CMK (cell line): Measurements from ENCODE around the gene ZC3H6.

Experiments used
- DNase-seq: peaks from one replicate; pipeline ENCODE4 v3.0.0-alpha.2; 2010; ENCODE audit warnings: low read depth

The ZC3H6 gene

GRCh38 chr2:112275311-112275886 is at the start of gene ZC3H6:
TSS of gene ZC3H6 (plus strand) at chr2:112275597. CDS start at chr2:112275995, 398 bp downstream.
- DNase-seq = peak; percentile 93

- no peak for DNase-seq
Measured at GRCh38 chr2:112229348-112229747, 46.0 kb upstream of the ZC3H6 start.

- DNase-seq = no peak
Measured at GRCh38 chr2:112230371-112230770, 45.0 kb upstream of the ZC3H6 start.

- no peak for DNase-seq
Measured at GRCh38 chr2:112239862-112240261, 35.5 kb upstream of the ZC3H6 start.

- DNase-seq = no peak
Measured at GRCh38 chr2:112242384-112242783, 33.0 kb upstream of the ZC3H6 start.

GRCh38 chr2:112243233-112243632 is 32.2 kb upstream of the ZC3H6 start:
- DNase-seq = no peak

GRCh38 chr2:112244854-112245253 is 30.5 kb upstream of the ZC3H6 start:
- DNase-seq = no peak

- DNase-seq = no peak
Measured at GRCh38 chr2:112251271-112251670, 24.1 kb upstream of the ZC3H6 start.

GRCh38 chr2:112253261-112253815 is 22.1 kb upstream of the ZC3H6 start:
- no peak for DNase-seq

GRCh38 chr2:112254466-112255240 is 20.7 kb upstream of the ZC3H6 start, which contains the start of gene ZC3H8:
TSS of gene ZC3H8 (minus strand) at chr2:112255042. CDS start at chr2:112254981, 61 bp downstream.
- DNase-seq = peak; percentile 79

- DNase-seq = no peak
Measured at GRCh38 chr2:112255875-112256274, 19.5 kb upstream of the ZC3H6 start.

GRCh38 chr2:112256654-112257053 is 18.7 kb upstream of the ZC3H6 start:
- DNase-seq = no peak

- DNase-seq = no peak
Measured at GRCh38 chr2:112257575-112257974, 17.8 kb upstream of the ZC3H6 start.

GRCh38 chr2:112259509-112260294 is 15.7 kb upstream of the ZC3H6 start:
- peak; percentile 55 for DNase-seq

GRCh38 chr2:112260295-112260625 is 15.1 kb upstream of the ZC3H6 start:
- DNase-seq = no peak

- no peak for DNase-seq
Measured at GRCh38 chr2:112262876-112263275, 12.5 kb upstream of the ZC3H6 start.

GRCh38 chr2:112268547-112268946 is 6.8 kb upstream of the ZC3H6 start:
- no peak for DNase-seq

GRCh38 chr2:112272669-112273068 is 2.7 kb upstream of the ZC3H6 start:
- no peak for DNase-seq

- DNase-seq = no peak
Measured at GRCh38 chr2:112273349-112273748, 2.0 kb upstream of the ZC3H6 start.

GRCh38 chr2:112275887-112276773 is 733 bp downstream of the ZC3H6 start:
- DNase-seq = peak; percentile 73

- DNase-seq = no peak
Measured at GRCh38 chr2:112276954-112277353, 1.6 kb downstream of the ZC3H6 start.
